ENCODE data around the gene POLA1.

POLA1 gene, protein sequence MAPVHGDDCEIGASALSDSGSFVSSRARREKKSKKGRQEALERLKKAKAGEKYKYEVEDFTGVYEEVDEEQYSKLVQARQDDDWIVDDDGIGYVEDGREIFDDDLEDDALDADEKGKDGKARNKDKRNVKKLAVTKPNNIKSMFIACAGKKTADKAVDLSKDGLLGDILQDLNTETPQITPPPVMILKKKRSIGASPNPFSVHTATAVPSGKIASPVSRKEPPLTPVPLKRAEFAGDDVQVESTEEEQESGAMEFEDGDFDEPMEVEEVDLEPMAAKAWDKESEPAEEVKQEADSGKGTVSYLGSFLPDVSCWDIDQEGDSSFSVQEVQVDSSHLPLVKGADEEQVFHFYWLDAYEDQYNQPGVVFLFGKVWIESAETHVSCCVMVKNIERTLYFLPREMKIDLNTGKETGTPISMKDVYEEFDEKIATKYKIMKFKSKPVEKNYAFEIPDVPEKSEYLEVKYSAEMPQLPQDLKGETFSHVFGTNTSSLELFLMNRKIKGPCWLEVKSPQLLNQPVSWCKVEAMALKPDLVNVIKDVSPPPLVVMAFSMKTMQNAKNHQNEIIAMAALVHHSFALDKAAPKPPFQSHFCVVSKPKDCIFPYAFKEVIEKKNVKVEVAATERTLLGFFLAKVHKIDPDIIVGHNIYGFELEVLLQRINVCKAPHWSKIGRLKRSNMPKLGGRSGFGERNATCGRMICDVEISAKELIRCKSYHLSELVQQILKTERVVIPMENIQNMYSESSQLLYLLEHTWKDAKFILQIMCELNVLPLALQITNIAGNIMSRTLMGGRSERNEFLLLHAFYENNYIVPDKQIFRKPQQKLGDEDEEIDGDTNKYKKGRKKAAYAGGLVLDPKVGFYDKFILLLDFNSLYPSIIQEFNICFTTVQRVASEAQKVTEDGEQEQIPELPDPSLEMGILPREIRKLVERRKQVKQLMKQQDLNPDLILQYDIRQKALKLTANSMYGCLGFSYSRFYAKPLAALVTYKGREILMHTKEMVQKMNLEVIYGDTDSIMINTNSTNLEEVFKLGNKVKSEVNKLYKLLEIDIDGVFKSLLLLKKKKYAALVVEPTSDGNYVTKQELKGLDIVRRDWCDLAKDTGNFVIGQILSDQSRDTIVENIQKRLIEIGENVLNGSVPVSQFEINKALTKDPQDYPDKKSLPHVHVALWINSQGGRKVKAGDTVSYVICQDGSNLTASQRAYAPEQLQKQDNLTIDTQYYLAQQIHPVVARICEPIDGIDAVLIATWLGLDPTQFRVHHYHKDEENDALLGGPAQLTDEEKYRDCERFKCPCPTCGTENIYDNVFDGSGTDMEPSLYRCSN (N-terminal part only)

DNA sequence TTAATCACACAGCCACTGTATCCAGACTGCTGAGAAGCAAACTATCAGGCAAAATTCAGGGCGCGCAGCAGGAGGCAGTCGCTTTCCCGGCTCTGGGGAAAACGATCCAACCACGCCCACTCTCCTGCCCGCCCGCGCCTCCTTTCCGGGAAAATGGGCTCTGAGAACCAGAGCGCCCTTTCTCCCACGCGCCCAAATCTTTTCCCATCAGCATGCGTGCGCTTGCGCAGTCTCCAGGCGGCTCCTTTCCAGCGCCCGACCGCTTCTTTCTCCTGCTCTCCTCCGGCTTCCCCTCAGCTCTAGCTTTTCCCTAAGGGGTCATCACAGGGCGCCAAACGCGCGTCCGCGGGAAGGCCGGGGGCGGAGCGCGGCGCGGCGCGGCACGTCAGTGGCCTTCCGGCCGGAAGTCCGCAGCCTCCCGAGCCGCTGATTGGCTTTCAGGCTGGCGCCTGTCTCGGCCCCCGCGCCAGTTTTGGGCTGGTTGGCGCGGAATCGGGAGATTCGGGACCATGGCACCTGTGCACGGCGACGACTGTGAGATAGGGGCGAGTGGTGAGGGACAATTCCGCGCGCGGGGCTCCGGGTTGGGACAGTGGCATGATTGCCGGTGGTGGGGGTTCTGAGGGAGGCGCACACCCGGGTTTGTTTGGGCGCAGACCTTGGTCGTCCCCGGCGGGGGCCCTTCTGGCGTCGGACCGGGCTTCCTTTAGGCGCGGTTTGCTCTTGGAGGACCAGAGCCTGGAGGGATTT lies at the start of gene POLA1:
POLA1 (plus strand) TSS at position 466 of the 750 bp plus-strand sequence; CDS start at position 510, 44 bp downstream.
- DNase-seq (ENCODE audit: low read depth): peak; percentile 94
- H3K4me3 ChIP-seq (ENCODE audit: control insufficient read depth, low read depth, low read length): peak within 1 kb of the TSS; percentile 69
- TF ChIP-seq, protein P1, sequence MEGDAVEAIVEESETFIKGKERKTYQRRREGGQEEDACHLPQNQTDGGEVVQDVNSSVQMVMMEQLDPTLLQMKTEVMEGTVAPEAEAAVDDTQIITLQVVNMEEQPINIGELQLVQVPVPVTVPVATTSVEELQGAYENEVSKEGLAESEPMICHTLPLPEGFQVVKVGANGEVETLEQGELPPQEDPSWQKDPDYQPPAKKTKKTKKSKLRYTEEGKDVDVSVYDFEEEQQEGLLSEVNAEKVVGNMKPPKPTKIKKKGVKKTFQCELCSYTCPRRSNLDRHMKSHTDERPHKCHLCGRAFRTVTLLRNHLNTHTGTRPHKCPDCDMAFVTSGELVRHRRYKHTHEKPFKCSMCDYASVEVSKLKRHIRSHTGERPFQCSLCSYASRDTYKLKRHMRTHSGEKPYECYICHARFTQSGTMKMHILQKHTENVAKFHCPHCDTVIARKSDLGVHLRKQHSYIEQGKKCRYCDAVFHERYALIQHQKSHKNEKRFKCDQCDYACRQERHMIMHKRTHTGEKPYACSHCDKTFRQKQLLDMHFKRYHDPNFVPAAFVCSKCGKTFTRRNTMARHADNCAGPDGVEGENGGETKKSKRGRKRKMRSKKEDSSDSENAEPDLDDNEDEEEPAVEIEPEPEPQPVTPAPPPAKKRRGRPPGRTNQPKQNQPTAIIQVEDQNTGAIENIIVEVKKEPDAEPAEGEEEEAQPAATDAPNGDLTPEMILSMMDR (conservative IDR thresholded peaks at IDR 0.05; ENCODE audit: control insufficient read depth, insufficient read depth, low read depth, low read length): peak; percentile 27

DNA sequence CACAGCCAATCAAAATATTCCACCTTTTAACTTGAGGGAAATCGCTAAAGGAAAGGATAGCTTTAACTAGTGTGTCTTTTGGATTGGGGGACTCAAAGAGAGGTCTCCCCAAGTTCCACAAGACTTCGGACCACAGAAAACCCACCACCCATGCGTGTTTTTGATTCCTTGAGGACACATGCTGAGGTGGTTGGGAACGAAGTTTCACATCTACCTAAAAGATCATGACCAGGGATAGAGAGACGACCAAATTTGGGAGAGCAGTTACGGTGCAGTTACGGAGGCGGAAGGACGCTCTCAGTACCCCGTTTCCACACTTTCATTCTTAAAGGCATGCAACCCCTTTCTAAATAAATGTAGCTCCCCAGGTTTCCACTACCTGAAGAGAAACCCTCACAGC lies 47.7 kb upstream of the POLA1 start:
- H3K4me3 ChIP-seq (ENCODE audit: control insufficient read depth, low read depth, low read length): no peak overlapping the region
- TF ChIP-seq, protein P1 (conservative IDR thresholded peaks at IDR 0.05; ENCODE audit: control insufficient read depth, insufficient read depth, low read depth, low read length): no peak

DNA sequence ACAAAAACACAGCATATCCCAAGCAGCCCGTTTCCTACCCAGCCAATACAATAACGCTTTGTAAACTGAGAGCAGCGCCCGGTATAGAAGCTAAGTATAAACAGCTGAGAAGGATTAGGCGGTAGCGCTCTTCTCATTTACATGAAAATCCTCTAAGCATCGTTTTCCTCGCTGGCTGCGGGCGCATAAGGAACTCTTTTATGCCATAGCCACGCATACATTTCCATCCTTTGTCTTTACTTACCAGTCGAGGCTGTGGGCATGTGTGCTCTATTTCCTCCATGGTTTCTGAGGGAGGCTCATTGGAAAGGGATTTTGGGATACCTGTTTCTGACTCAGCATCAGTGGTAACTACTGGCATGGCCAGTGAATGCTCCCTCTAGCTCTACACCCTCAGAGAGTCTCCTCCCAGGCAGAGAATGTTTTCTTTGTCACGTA lies 47.0 kb upstream of the POLA1 start:
- H3K4me3 ChIP-seq (ENCODE audit: control insufficient read depth, low read depth, low read length): peak overlapping the region; percentile 29
- TF ChIP-seq, protein P1 (conservative IDR thresholded peaks at IDR 0.05; ENCODE audit: control insufficient read depth, insufficient read depth, low read depth, low read length): no peak
- peak; percentile 5 for DNase-seq (ENCODE audit: low read depth)

More for the DNA sequence above, 47.7 kb upstream of the POLA1 start:
- DNase-seq (ENCODE audit: low read depth): no peak

DNA sequence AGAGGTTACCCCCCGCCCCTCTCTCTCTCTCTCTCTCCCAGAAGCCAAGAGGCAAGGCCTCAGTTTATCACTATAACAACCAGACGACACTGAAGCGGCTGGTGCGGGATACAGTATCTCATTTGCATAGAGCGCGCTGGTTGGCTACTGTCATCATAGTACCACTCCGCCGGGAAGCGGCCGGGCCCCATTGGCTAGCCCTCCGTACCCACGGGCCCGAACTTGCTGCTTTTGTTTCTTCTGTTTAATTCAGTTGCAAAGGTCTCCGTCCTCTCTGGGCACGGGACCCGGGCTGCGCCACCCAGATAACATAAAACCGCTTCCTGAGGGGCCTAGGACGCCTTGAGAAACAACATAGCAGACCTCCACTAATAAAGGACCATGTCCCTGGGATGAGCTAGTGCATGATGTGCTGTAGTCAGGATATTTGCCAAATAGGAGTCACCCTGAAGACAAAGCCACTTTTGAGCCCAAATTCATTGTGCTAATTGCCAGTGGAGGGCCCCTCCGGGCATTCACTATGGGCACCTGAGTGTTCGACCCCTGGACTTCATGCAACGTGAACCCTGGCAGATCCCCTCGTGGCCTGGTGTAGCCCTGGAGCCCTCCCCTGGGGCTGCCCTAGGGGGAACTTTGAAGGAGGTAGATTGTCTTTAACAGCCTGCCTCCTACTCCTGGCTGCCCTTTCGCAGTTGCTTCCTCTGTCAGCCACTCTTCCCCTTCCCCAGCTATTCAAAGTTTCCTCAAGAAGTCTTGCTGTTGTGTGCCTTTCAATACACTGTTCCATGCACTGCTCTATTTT lies 46.3 kb upstream of the POLA1 start, which contains the start of gene PCYT1B:
PCYT1B (minus strand) TSS at position 91 of the 802 bp plus-strand sequence. CDS start 242 bp downstream, outside the sequence.
- TF ChIP-seq, protein P1 (conservative IDR thresholded peaks at IDR 0.05; ENCODE audit: control insufficient read depth, insufficient read depth, low read depth, low read length): no peak
- H3K4me3 ChIP-seq (ENCODE audit: control insufficient read depth, low read depth, low read length): peak within 1 kb of the TSS; percentile 29
- DNase-seq (ENCODE audit: low read depth): peak; percentile 54

DNA sequence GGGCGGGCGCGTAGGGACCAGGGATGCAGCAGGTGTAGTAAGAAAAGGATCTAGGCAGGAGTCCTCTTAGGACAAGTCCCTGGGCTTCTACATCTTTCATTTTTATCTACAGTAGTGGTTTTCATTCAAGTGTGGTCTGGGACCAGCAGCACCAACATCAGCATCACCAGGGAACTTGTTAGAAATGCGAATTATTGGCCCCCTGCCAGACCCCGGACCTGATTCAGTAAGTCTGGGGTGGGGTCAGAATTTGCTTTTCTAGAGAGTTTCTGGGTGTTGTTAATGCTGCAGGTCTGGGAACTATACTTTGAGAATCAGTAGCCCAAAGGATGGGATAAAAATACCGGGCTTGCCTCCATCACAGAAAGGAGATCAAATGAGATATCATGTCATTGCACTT lies 45.2 kb upstream of the POLA1 start:
- TF ChIP-seq, protein P1 (conservative IDR thresholded peaks at IDR 0.05; ENCODE audit: control insufficient read depth, insufficient read depth, low read depth, low read length): no peak
- no peak for DNase-seq (ENCODE audit: low read depth)
- no peak overlapping the region for H3K4me3 ChIP-seq (ENCODE audit: control insufficient read depth, low read depth, low read length)
